ENCODE measurements around the gene RPL35A.
A peak's percentile ranks its signal among the peaks of the same experiment; 100 is the strongest.
"Not testable (repeated sequence)": the region's sequence is repeated elsewhere in the genome, so short reads cannot be mapped to it uniquely, and the experiment has no call there.

RPL35A gene

GRCh38 chr3:197949778-197950676 is at the start of gene RPL35A:
Gene RPL35A (plus strand): TSS chr3:197950190. CDS start chr3:197950968, 778 bp downstream.
- peak; percentile 92 for DNase-seq (ENCODE audit: low spot score)
- H3K27ac ChIP-seq, result peak within 1 kb of the TSS; percentile 68 to 92
- no peak for TF ChIP-seq CTCF (IDR thresholded peaks at IDR 0.05)
- peak within 1 kb of the TSS; percentile 79 for H3K4me3 ChIP-seq

DNA sequence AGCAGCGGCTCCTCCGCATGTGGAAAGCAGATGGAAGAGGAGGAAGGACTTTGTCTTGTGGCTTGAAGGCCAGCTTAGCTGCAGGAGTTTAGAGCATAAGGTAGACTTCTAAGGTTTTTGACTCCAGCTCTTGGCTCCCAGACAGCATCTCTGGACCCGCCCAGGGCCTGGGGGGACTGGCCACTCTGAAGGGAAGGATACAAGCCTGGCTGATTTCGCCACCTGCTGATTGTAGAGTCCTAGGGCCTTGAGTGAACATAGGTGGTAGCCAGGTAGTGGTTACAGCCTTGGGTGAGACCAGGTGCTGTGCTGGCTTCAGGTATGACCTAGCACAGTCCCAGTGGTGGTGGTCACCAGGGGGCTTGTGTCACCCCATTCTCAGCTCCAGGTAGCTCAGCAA is 48.4 kb upstream of the RPL35A start:
- no peak overlapping the region for H3K4me3 ChIP-seq
- no peak overlapping the region for H3K27ac ChIP-seq
- DNase-seq (ENCODE audit: low spot score), result no peak
- no peak for TF ChIP-seq CTCF (IDR thresholded peaks at IDR 0.05)

DNA sequence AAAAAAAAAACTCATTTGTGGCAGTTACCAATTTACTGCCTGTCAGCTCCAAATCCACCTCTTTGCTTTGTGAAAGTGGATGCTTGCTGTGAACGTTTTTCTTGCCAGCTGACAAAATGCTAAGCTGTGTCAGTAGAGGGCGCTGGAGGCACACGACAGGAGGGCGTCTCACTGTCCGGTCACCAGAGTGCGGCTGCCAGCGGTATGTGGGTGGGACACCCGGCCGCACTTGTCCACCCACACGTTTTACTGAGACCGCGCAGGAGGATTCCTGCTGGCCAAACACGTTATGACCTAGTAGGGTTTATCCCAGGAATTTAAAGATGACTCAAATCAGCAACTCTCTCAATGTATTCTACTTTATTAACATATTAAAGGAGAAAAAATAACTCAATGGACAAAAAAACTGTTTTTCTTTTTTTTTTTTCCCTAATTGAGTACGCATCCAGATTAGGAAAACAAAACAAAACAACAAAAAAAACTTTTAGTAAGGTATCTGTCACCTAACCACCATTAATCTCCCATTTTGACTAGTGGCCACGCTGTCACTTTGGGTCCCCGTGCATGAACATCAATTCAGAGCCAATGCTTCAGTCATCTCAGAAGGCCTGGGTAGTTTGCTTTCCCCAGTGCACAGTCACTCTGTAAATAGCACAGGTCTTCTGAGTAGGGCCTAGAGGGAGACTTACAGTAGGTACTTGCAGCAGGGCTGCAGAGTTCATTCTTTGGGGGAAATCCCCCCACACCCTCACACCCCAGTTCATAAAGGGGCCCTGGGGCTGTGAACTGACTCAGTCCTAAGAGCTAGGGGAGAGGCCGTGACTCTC is 43.8 kb upstream of the RPL35A start:
- TF ChIP-seq CTCF (IDR thresholded peaks at IDR 0.05), result peak; percentile 71
- Histone ChIP-seq H3K27ac (peak overlapping the region in 1 of 2 donors; percentile 31), H3K4me3 (no peak overlapping the region)
- peak; percentile 86 for DNase-seq (ENCODE audit: low spot score)

- no peak for DNase-seq (ENCODE audit: low spot score)
- Histone ChIP-seq H3K4me3 (no peak overlapping the region), H3K27ac (no peak overlapping the region)
- TF ChIP-seq CTCF (IDR thresholded peaks at IDR 0.05), result no peak
These were observed 43.2 kb upstream of the RPL35A start for GRCh38 chr3:197906850-197907187.

DNA sequence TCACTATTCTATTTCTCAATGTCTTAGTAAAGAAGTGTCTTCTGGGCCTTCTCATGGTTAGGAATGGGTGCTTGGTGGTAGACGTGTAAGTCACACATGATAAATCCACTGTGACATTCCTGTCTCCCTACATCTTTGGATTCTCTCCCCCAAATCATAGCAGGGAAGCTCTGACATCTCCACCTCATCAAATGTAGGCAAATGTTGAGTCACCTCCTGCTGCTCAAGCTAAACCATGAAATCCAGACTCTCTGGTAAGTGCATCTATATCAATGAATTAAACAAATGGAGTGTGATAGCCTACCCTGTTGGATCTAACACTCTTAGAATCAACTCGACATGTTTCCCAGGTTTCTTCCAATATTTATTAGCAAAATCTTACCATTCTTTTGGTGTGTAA is 42.8 kb upstream of the RPL35A start:
- no peak overlapping the region for H3K27ac ChIP-seq
- no peak overlapping the region for H3K4me3 ChIP-seq
- DNase-seq (ENCODE audit: low spot score), result no peak
- TF ChIP-seq CTCF (IDR thresholded peaks at IDR 0.05), result no peak

GRCh38 chr3:197908550-197908949 is 41.4 kb upstream of the RPL35A start:
- H3K4me3 ChIP-seq; DNase-seq (ENCODE audit: low spot score); H3K27ac ChIP-seq: not testable (repeated sequence)

- no peak for TF ChIP-seq CTCF (IDR thresholded peaks at IDR 0.05)
These were observed 40.9 kb upstream of the RPL35A start for GRCh38 chr3:197908957-197909701.

More at GRCh38 chr3:197908957-197909701, 40.9 kb upstream of the RPL35A start:
- Histone ChIP-seq H3K4me3 (no peak overlapping the region), H3K27ac (no peak overlapping the region)
- no peak for DNase-seq (ENCODE audit: low spot score)
